Measurements from ENCODE around the gene RAB7A. TPM values are rescaled to one million over a fixed set of nuclear protein-coding genes. Genes with fewer than 3 reads are reported as not detected.

RAB7A gene
- total RNA-seq, 1 donor from 2014 or later = 306 TPM

DNA sequence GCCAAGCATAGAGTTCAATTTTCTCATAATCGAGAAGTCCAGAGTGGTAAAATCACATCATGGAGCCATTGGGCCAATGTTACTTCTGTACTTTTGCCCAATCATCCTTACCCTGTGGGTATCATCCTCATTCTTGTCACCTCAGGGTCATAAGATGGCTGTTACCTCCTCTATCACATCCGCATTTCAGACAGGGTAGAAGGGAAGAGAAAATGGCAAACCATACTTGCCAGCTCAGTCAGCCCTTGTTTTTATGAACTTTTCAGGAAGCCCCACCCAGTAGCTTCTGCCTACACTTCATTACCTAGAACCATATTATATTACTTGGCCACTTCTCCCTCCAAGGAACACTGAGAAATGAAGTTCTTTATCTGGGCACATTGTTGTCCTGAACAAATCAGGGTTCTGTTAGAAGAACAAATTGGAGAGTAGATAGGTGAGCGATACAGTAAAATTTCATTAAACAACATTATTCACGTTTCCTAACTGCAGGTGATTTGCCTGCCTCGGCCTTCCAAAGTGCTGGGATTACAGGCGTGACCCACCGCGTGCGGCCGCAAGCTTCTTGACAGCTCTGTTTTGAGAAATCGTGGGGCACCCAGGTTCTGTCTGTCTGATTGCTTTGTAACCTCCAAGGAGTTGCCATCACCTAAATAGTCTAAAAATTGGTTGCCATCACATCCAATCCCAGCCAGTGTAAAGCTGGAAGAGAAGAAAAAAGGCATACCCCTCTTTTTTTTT lies 40.8 kb upstream of the RAB7A start:
- TF ChIP-seq, protein P1, sequence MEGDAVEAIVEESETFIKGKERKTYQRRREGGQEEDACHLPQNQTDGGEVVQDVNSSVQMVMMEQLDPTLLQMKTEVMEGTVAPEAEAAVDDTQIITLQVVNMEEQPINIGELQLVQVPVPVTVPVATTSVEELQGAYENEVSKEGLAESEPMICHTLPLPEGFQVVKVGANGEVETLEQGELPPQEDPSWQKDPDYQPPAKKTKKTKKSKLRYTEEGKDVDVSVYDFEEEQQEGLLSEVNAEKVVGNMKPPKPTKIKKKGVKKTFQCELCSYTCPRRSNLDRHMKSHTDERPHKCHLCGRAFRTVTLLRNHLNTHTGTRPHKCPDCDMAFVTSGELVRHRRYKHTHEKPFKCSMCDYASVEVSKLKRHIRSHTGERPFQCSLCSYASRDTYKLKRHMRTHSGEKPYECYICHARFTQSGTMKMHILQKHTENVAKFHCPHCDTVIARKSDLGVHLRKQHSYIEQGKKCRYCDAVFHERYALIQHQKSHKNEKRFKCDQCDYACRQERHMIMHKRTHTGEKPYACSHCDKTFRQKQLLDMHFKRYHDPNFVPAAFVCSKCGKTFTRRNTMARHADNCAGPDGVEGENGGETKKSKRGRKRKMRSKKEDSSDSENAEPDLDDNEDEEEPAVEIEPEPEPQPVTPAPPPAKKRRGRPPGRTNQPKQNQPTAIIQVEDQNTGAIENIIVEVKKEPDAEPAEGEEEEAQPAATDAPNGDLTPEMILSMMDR (IDR thresholded peaks at IDR 0.05) = no peak
- Histone ChIP-seq H3K4me1 (peaks cover 10% of the 10 kb centered on the region), H3K36me3 (no peaks in the 10 kb centered on the region), H3K27me3 (no peaks in the 10 kb centered on the region), H3K9me3 (no peaks in the 10 kb centered on the region), H3K4me3 (no peak overlapping the region), H3K27ac (no peak overlapping the region)
- intact Hi-C loops (cut with DNase I) = loop anchor here (10.0 kb wide), 1 partner anchor 110 kb away; no protein-coding TSS in a partner anchor
- DNase-seq (no peak), ATAC-seq (no peak)

DNA sequence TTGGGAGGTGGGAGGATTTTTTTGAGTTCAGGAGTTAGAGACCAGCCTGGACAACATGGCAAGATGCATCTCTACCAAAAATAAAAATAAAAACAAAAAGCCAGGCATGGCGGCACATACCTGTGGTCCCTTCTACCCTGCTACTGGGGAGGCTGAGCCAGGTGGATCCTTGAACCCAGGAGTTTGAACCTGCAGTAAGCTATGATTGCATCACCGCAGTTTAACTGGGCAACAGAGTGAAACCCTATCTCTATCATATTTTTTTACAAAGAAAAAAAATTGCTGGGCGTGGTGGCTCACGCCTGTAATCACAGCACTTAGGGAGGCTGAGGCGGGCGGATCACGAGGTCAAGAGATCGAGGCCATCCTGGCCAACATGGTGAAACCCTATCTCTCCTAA lies 39.5 kb upstream of the RAB7A start:
- no peaks in the 10 kb centered on the region for H3K36me3 ChIP-seq
- H3K4me3 ChIP-seq = no peak overlapping the region
- TF ChIP-seq, protein P1 (IDR thresholded peaks at IDR 0.05) = no peak
- intact Hi-C loops (cut with DNase I) = loop anchor here (10.0 kb wide), 1 partner anchor 108 kb away; no protein-coding TSS in a partner anchor
- no peaks in the 10 kb centered on the region for H3K27me3 ChIP-seq
- H3K9me3 ChIP-seq = no peaks in the 10 kb centered on the region
- H3K27ac ChIP-seq = no peak overlapping the region
- no peak for ATAC-seq
- DNase-seq = no peak
- H3K4me1 ChIP-seq = peaks cover 6% of the 10 kb centered on the region

DNA sequence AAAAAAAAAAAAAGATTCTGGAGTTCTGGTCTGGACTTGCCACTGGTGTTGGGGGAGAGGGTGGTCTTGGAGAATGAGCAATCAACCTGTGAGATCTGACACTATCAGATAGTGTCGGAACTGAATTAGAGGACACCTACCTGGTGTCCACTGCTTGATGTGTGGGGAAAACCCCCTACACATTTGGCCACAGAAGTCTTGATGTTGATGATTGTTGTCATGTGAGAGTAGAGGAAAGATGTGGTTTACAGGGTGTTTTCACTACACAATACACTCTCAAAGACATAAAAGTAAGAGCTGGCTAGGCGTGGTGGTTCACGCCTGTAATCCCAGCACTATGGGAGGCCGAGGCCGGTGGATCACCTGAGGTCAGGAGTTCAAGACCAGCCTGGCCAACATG lies 36.9 kb upstream of the RAB7A start:
- no peaks in the 10 kb centered on the region for H3K9me3 ChIP-seq
- DNase-seq (no peak), ATAC-seq (no peak)
- no peaks in the 10 kb centered on the region for H3K27me3 ChIP-seq
- intact Hi-C loops (cut with DNase I) = loop anchor here (10.0 kb wide), 1 partner anchor 106 kb away; no protein-coding TSS in a partner anchor
- TF ChIP-seq, protein P1 (IDR thresholded peaks at IDR 0.05) = no peak
- no peaks in the 10 kb centered on the region for H3K4me1 ChIP-seq
- H3K4me3 ChIP-seq = no peak overlapping the region
- H3K36me3 ChIP-seq = no peaks in the 10 kb centered on the region
- H3K27ac ChIP-seq = no peak overlapping the region

DNA sequence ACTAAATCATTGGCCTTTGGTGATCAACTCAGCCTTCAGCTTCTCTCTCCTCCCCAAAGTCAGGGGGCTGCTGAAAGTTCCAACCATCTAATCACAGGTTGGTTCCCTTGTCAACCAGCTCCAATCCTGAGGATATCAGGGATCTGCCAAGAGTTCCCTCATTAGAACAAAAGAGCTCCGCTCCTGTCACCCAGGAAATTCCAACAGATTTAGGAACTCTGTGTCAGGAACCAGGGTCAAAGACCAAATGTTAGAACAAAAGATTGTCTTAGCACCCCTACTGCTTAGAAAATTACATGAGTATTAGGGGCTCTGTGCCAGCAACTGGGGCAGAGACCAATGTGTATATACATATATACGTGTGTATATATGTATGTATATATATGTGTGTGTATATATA lies 32.3 kb upstream of the RAB7A start:
- no peaks in the 10 kb centered on the region for H3K36me3 ChIP-seq
- H3K27me3 ChIP-seq = no peaks in the 10 kb centered on the region
- no peak overlapping the region for H3K27ac ChIP-seq
- ATAC-seq (no peak), DNase-seq (no peak)
- TF ChIP-seq, protein P1 (IDR thresholded peaks at IDR 0.05) = no peak
- no peaks in the 10 kb centered on the region for H3K9me3 ChIP-seq
- intact Hi-C loops (cut with DNase I) = no loop called here
- no peaks in the 10 kb centered on the region for H3K4me1 ChIP-seq
- no peak overlapping the region for H3K4me3 ChIP-seq

DNA sequence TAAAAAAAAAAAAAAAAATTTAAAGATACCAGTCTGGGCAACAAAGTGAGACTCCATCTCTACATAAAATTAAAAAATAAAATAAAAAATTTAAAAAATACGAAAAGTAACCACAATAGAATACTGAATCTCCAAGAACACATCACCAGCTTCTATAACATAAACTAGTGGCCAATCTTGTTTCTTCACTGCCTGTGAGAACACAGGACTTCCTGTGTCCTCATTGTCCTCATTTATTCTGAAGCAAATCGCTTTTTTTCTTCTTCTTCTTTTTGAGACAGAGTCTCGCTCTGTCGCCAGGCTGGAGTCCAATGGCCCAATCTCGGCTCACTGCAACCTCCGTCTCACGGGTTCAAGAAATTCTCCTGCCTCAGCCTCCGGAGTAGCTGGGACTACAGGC lies 28.6 kb upstream of the RAB7A start:
- H3K27me3 ChIP-seq = no peaks in the 10 kb centered on the region
- H3K9me3 ChIP-seq = no peaks in the 10 kb centered on the region
- ATAC-seq = no peak
- no peak overlapping the region for H3K4me3 ChIP-seq
- TF ChIP-seq, protein P1 (IDR thresholded peaks at IDR 0.05) = no peak
- no peaks in the 10 kb centered on the region for H3K36me3 ChIP-seq
- intact Hi-C loops (cut with DNase I) = no loop called here
- H3K4me1 ChIP-seq = peaks cover 7% of the 10 kb centered on the region
- H3K27ac ChIP-seq = no peak overlapping the region
- no peak for DNase-seq
